Muscle layer of duodenum (tissue), 2 donors: ENCODE measurements around the gene UTS2.

ENCODE experiments used
- H3K27ac ChIP-seq: one replicate; pipeline ENCODE4 v1.7.0; 2013; ENCODE audit warnings: mild to moderate bottlenecking, low read length
- H3K27me3 ChIP-seq: one replicate; pipeline ENCODE4 v1.7.0; 2013; ENCODE audit warnings: low read depth, mild to moderate bottlenecking, control low read depth, low read length
- H3K36me3 ChIP-seq, 2 donors: one replicate each; pipeline ENCODE4 v1.7.0; 2013; ENCODE audit warnings: low read length in 2 of 2, control low read depth in 1 of 2, mild to moderate bottlenecking in 1 of 2; ENCODE audit not compliant: insufficient read depth in 2 of 2, control insufficient read depth in 1 of 2
- H3K4me1 ChIP-seq, 2 donors: one replicate each; pipeline ENCODE4 v1.7.0; 2013; ENCODE audit warnings: low read length in 2 of 2, mild to moderate bottlenecking in 2 of 2, control low read depth in 1 of 2, moderate library complexity in 1 of 2; ENCODE audit not compliant: insufficient read depth in 2 of 2, control insufficient read depth in 1 of 2
- H3K4me3 ChIP-seq, 2 donors: one replicate each; pipeline ENCODE4 v1.7.0; 2013; ENCODE audit warnings: low read length in 2 of 2, low read depth in 1 of 2, mild to moderate bottlenecking in 1 of 2
- H3K9me3 ChIP-seq, 2 donors: one replicate each; pipeline ENCODE4 v1.7.0; 2013; ENCODE audit warnings: low read length in 2 of 2, control low read depth in 1 of 2, mild to moderate bottlenecking in 1 of 2; ENCODE audit not compliant: control insufficient read depth in 1 of 2
- donor health status: healthy.

Gene UTS2

GRCh38 chr1:7809742-7810141 lies 43.1 kb downstream of the UTS2 start:
- H3K4me3 ChIP-seq, result no peak overlapping the region
- H3K36me3 ChIP-seq, result peaks cover 53 to 87% of the 10 kb centered on the region in 2 donors
- no peaks in the 10 kb centered on the region for H3K27me3 ChIP-seq
- no peaks in the 10 kb centered on the region for H3K4me1 ChIP-seq
- H3K9me3 ChIP-seq, result peaks cover 7 to 10% of the 10 kb centered on the region in 2 donors
- no peak overlapping the region for H3K27ac ChIP-seq

DNA sequence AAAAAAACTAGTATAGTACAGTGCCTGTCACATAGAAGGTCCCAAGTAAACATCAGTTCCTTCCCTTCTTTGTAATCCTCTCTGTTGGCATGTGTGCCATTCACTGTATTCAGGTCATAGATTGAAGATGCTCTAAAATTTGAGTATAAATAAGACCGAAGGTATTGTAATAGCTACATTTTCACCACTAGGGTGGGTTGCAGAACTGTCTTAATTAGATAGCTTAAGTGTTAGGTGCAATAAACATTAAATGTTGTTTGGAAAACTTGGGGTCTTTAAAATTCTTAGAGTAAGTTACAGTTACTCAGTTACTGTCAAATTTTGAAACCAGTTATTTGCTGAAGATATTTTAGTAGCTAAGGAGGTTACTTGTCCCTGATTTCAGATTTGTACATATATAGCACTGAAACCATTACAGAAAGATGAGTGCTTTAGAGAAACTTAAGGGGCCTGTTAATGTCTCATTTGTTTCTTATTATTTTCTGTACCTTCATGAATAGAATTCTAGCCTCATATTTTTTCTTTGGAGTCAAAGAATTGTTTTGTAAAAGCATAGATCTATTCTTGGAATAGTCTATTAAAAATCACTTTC lies 44.5 kb downstream of the UTS2 start:
- Histone ChIP-seq H3K27ac (no peak overlapping the region), H3K36me3 (peaks cover 43 to 88% of the 10 kb centered on the region in 2 donors), H3K27me3 (no peaks in the 10 kb centered on the region), H3K9me3 (peaks cover 3% of the 10 kb centered on the region in 2 donors), H3K4me1 (no peaks in the 10 kb centered on the region), H3K4me3 (no peak overlapping the region)

DNA sequence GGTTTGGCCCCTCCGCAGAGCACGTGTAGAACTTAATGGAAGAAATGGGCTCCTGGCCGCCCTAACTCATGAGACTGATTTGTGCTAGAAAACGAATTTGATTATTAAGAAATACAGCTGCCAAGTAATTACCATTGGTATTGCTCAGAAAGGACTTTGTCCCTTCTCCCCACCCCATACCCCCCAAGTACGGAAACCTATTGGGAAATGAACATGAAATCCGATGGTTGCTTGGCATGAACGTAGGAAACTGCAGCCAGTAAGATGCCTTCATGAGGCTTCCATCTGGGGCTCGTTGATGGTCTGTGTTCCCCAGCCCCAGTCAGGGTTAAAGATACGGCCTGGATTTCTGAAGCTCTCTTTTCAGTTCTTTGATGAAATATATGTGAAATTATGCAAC lies 47.4 kb downstream of the UTS2 start:
- Histone ChIP-seq H3K4me3 (no peak overlapping the region), H3K27me3 (no peaks in the 10 kb centered on the region), H3K27ac (no peak overlapping the region), H3K36me3 (peaks cover 42 to 81% of the 10 kb centered on the region in 2 donors), H3K4me1 (no peaks in the 10 kb centered on the region), H3K9me3 (no peaks in the 10 kb centered on the region)
